HL-60 (cell line): Measurements from ENCODE around the gene C11orf16.

Experiments
- DNase-seq, 2 experiments: peaks; one replicate each; pipeline ENCODE4 v3.0.0-alpha.2; 2010 to 2020; ENCODE audit warnings: low read depth in 1 of 2, low spot score in 1 of 2
- H3K27ac ChIP-seq: fragments of 250-450 bp; sonication (Bioruptor Pico); replicated peaks from 2 replicates; pipeline ENCODE4 v1.5.1; 2020; ENCODE audit warnings: mild to moderate bottlenecking, moderate library complexity
- H3K27me3 ChIP-seq: fragments of 250-450 bp; sonication (Bioruptor Pico); 2 replicates; pipeline ENCODE4 v1.5.1; 2021; ENCODE audit warnings: mild to moderate bottlenecking, moderate library complexity; ENCODE audit not compliant: insufficient read depth, poor library complexity, severe bottlenecking
- H3K4me3 ChIP-seq: replicated peaks from 2 replicates; pipeline ENCODE4 v1.5.1; 2011; ENCODE audit warnings: mild to moderate bottlenecking, control low read depth, low read length; ENCODE audit not compliant: insufficient read depth
- CTCF ChIP-seq: IDR thresholded peaks from one replicate; pipeline ENCODE4 v1.5.1; 2011; ENCODE audit warnings: low read length, control low read depth, inconsistent platforms; ENCODE audit not compliant: insufficient read depth
- GABPA ChIP-seq: IDR thresholded peaks from 2 replicates; pipeline ENCODE4 v1.6.1; 2012; ENCODE audit warnings: low read depth
- POLR2AphosphoS5 ChIP-seq: IDR thresholded peaks from 2 replicates; pipeline ENCODE4 v1.6.1; 2012; ENCODE audit warnings: low read depth
- SPI1 ChIP-seq: IDR thresholded peaks from 2 replicates; pipeline ENCODE4 v1.6.1; 2012; ENCODE audit warnings: low read depth, mild to moderate bottlenecking, borderline replicate concordance
- TF ChIP-seq, protein P1 (sequence below): IDR thresholded peaks from 2 replicates; pipeline ENCODE4 v1.6.1; 2012; ENCODE audit warnings: low read depth; ENCODE audit not compliant: insufficient replicate concordance

The C11orf16 gene

GRCh38 chr11:8971196-8971923 is 38.6 kb upstream of the C11orf16 start:
- no peak overlapping the region for H3K27ac ChIP-seq
- TF ChIP-seq GABPA (no peak), POLR2AphosphoS5 (no peak), CTCF (no peak)
- no peak for DNase-seq
- no peak overlapping the region for H3K4me3 ChIP-seq
- no peaks in the 10 kb centered on the region for H3K27me3 ChIP-seq

DNA sequence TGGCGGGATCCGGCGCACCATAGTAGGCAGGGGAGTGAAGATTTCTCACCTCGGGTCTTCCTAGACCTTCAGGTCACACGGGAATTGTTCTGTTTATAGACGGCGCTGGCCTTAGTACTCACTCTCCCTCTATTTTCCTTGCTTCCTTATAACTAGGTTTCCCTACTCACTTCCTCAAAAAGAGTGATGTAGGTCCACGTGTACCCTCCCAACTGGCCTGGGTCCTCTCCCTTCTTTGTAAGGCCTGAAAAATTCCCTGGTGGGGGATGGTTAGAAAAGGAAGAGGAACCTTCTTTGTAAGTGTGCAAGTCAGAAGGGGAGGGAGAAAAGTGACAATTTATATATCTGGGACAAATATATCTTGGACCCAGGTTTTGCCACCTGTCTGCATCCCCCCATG is 34.4 kb upstream of the C11orf16 start:
- DNase-seq: no peak
- TF ChIP-seq POLR2AphosphoS5: no peak
- TF ChIP-seq, protein P1, sequence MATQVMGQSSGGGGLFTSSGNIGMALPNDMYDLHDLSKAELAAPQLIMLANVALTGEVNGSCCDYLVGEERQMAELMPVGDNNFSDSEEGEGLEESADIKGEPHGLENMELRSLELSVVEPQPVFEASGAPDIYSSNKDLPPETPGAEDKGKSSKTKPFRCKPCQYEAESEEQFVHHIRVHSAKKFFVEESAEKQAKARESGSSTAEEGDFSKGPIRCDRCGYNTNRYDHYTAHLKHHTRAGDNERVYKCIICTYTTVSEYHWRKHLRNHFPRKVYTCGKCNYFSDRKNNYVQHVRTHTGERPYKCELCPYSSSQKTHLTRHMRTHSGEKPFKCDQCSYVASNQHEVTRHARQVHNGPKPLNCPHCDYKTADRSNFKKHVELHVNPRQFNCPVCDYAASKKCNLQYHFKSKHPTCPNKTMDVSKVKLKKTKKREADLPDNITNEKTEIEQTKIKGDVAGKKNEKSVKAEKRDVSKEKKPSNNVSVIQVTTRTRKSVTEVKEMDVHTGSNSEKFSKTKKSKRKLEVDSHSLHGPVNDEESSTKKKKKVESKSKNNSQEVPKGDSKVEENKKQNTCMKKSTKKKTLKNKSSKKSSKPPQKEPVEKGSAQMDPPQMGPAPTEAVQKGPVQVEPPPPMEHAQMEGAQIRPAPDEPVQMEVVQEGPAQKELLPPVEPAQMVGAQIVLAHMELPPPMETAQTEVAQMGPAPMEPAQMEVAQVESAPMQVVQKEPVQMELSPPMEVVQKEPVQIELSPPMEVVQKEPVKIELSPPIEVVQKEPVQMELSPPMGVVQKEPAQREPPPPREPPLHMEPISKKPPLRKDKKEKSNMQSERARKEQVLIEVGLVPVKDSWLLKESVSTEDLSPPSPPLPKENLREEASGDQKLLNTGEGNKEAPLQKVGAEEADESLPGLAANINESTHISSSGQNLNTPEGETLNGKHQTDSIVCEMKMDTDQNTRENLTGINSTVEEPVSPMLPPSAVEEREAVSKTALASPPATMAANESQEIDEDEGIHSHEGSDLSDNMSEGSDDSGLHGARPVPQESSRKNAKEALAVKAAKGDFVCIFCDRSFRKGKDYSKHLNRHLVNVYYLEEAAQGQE: peak; percentile 48
- TF ChIP-seq SPI1: peak; percentile 64

DNA sequence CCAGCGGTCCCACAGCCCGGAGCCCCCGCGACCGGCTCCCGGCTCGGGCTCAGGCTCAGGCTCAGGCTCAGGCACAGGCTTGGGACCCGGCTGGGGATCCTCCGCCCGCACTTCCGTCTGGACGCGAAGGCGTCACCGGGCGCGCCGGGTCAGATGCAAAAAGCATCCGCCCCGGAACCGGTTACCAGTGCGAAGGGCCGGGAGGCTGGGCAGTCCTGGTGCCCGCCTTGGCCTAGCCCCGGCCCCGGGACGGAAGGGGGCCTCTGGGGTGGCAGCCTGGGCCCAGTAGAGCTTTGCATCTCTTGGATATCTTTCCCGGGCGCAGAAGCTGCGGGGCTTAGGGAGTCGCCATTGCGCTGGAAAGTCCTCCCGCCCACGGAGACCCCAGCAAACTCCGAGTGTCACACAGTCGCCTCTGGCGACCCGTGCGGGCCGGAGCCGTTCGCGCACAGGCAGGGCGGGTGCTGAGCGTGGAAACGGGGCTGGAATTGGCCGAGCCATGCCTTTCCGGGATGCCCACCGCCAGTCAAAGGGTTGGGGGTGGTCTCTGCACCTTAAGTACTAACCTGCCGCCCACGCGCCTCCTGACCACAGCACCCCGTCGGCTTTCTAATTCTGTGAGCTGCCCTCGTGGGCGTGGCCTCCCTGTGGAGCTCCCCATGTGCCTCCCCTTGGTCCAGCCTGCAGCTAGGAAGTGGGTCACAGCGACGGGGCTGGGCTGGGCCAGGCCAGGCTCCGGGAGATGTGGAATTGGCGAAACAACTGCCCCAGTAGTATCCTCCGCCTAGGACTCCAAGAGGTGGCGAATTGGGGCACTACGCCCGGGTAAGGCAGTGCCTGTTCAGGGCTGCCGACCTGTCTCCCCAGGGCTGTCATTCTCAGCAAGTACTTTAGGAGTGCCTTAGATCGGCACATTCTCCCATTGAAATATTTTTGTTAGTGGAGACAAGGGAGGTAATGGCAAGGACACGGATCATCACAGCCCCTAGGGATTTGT is 31.9 kb upstream of the C11orf16 start, which contains the start of gene TMEM9B:
TSS of gene TMEM9B (minus strand) at position 119 of the 997 bp plus-strand sequence. CDS start 129 bp downstream, outside the sequence.
- peak; percentile 85 for TF ChIP-seq GABPA
- TF ChIP-seq, protein P1: peak; percentile 27
- peak; percentile 89 for TF ChIP-seq POLR2AphosphoS5
- no peak for TF ChIP-seq CTCF
- peak; percentile 69; the same call in 1 of the 2 replicates for TF ChIP-seq SPI1
- Histone ChIP-seq H3K4me3 (peak within 1 kb of the TSS; percentile 77), H3K27me3 (no peaks in the 10 kb centered on the region), H3K27ac (peak within 1 kb of the TSS; percentile 91)
- DNase-seq: peak; percentile 73 to 90

More for the DNA sequence above, 34.4 kb upstream of the C11orf16 start:
- H3K4me3 ChIP-seq: no peak overlapping the region
- no peaks in the 10 kb centered on the region for H3K27me3 ChIP-seq
- no peak overlapping the region for H3K27ac ChIP-seq
